ENCODE data around the gene DPP10. TPM values are rescaled to one million over a fixed set of nuclear protein-coding genes. Genes with fewer than 3 reads are reported as not detected.
A peak's percentile ranks its signal among the peaks of the same experiment; 100 is the strongest.

The DPP10 gene
- total and polyA plus RNA-seq, 4 donors, result 30.6 to 83.0 (median 48.0) TPM

GRCh38 chr2:115219296-115219695 is 776.9 kb downstream of the DPP10 start:
- no peaks in the 10 kb centered on the region for H3K36me3 ChIP-seq (ENCODE audit: control insufficient read depth, insufficient read depth, low read length)
- H3K9me3 ChIP-seq (ENCODE audit: control insufficient read depth, insufficient read depth, low read length), result no peaks in the 10 kb centered on the region
- no peak overlapping the region for H3K27ac ChIP-seq (ENCODE audit: low read depth, low read length)
- no peaks in the 10 kb centered on the region for H3K27me3 ChIP-seq (ENCODE audit: control insufficient read depth, insufficient read depth, low read length)
- no peak for DNase-seq (ENCODE audit: low read depth in 4 of 6, low spot score in 6 of 6)
- no CpG with 5 or more reads among the region's 2 CpGs for WGBS (ENCODE audit: insufficient coverage)
- H3K4me1 ChIP-seq (ENCODE audit: control insufficient read depth, insufficient read depth, low read length), result no peaks in the 10 kb centered on the region
- no peak overlapping the region for H3K4me3 ChIP-seq (ENCODE audit: low read depth, low read length)

- Histone ChIP-seq H3K4me1 (ENCODE audit: control insufficient read depth, insufficient read depth, low read length) (no peaks in the 10 kb centered on the region), H3K9me3 (ENCODE audit: control insufficient read depth, insufficient read depth, low read length) (no peaks in the 10 kb centered on the region), H3K27me3 (ENCODE audit: control insufficient read depth, insufficient read depth, low read length) (no peaks in the 10 kb centered on the region), H3K36me3 (ENCODE audit: control insufficient read depth, insufficient read depth, low read length) (no peaks in the 10 kb centered on the region), H3K27ac (ENCODE audit: low read depth, low read length) (no peak overlapping the region), H3K4me3 (ENCODE audit: low read depth, low read length) (no peak overlapping the region)
- WGBS (ENCODE audit: insufficient coverage), result 100% methylated on average over 1 of the region's 4 CpGs
- no peak for DNase-seq (ENCODE audit: low read depth in 4 of 6, low spot score in 6 of 6)
Observed at GRCh38 chr2:115234186-115234585, 791.7 kb downstream of the DPP10 start.

- H3K27ac ChIP-seq (ENCODE audit: low read depth, low read length), result no peak overlapping the region
- H3K36me3 ChIP-seq (ENCODE audit: control insufficient read depth, insufficient read depth, low read length), result no peaks in the 10 kb centered on the region
- no peaks in the 10 kb centered on the region for H3K9me3 ChIP-seq (ENCODE audit: control insufficient read depth, insufficient read depth, low read length)
- H3K4me3 ChIP-seq (ENCODE audit: low read depth, low read length), result no peak overlapping the region
- DNase-seq (ENCODE audit: low read depth in 4 of 6, low spot score in 6 of 6), result no peak
- H3K4me1 ChIP-seq (ENCODE audit: control insufficient read depth, insufficient read depth, low read length), result no peaks in the 10 kb centered on the region
- no CpG with 5 or more reads among the region's 4 CpGs for WGBS (ENCODE audit: insufficient coverage)
- H3K27me3 ChIP-seq (ENCODE audit: control insufficient read depth, insufficient read depth, low read length), result no peaks in the 10 kb centered on the region
Observed at GRCh38 chr2:115234737-115235136, 792.3 kb downstream of the DPP10 start.

GRCh38 chr2:115248066-115248465 is 805.6 kb downstream of the DPP10 start:
- Histone ChIP-seq H3K9me3 (ENCODE audit: control insufficient read depth, insufficient read depth, low read length) (no peaks in the 10 kb centered on the region), H3K4me3 (ENCODE audit: low read depth, low read length) (no peak overlapping the region), H3K27ac (ENCODE audit: low read depth, low read length) (no peak overlapping the region), H3K4me1 (ENCODE audit: control insufficient read depth, insufficient read depth, low read length) (no peaks in the 10 kb centered on the region), H3K36me3 (ENCODE audit: control insufficient read depth, insufficient read depth, low read length) (no peaks in the 10 kb centered on the region), H3K27me3 (ENCODE audit: control insufficient read depth, insufficient read depth, low read length) (no peaks in the 10 kb centered on the region)
- DNase-seq (ENCODE audit: low read depth in 4 of 6, low spot score in 6 of 6), result peak in 1 of 6 donors; percentile 64
- no CpG with 5 or more reads among the region's 1 CpG for WGBS (ENCODE audit: insufficient coverage)

DNA sequence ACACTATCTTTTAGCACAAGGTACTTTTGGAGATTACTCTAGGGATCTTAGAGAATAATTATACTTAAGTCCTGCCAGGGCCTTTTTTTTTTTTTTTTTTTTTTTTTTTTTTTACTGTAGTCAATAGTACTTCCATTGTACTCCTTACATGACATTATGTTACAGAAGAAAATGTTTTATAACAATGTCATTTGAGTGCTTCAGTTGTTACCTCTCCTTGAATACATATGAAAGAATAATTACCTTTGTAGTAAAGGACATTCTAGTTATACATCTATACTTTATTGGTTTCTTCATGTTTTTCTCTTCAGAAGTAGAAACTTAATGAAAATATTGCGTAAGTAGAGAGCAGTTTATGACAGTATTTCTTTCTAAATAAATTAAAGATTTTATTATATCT is 834.9 kb downstream of the DPP10 start:
- no peak for DNase-seq (ENCODE audit: low read depth in 4 of 6, low spot score in 6 of 6)
- Histone ChIP-seq H3K4me1 (ENCODE audit: control insufficient read depth, insufficient read depth, low read length) (no peaks in the 10 kb centered on the region), H3K9me3 (ENCODE audit: control insufficient read depth, insufficient read depth, low read length) (no peaks in the 10 kb centered on the region), H3K4me3 (ENCODE audit: low read depth, low read length) (no peak overlapping the region), H3K27me3 (ENCODE audit: control insufficient read depth, insufficient read depth, low read length) (no peaks in the 10 kb centered on the region), H3K27ac (ENCODE audit: low read depth, low read length) (no peak overlapping the region), H3K36me3 (ENCODE audit: control insufficient read depth, insufficient read depth, low read length) (no peaks in the 10 kb centered on the region)
- WGBS (ENCODE audit: insufficient coverage), result no CpG with 5 or more reads among the region's 1 CpG

DNA sequence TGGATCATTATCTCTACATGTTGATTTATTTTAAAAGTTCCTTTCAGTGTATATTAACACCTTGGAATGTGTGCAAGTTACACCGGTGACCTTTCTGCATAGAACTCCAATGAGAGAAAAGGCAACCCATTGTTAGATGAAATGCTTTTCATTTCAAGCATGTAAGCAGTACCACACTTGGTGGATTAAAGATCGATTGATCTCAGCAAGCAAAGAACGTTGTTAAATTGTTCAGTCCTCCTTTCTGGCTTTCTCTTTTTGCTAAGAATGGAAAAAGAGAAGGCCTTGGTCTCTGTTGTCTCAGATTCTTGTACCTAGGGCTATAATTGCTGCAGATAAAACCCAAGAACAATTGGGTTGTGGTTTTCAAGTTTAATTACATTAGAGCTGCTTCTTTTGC is 843.0 kb downstream of the DPP10 start:
- DNase-seq (ENCODE audit: low read depth in 4 of 6, low spot score in 6 of 6), result peak in 1 of 6 donors; percentile 52
- H3K27ac ChIP-seq (ENCODE audit: low read depth, low read length), result no peak overlapping the region

GRCh38 chr2:115290478-115290877 is 848.0 kb downstream of the DPP10 start:
- H3K4me1 ChIP-seq (ENCODE audit: control insufficient read depth, insufficient read depth, low read length), result no peaks in the 10 kb centered on the region
- no peaks in the 10 kb centered on the region for H3K36me3 ChIP-seq (ENCODE audit: control insufficient read depth, insufficient read depth, low read length)
- H3K27me3 ChIP-seq (ENCODE audit: control insufficient read depth, insufficient read depth, low read length), result no peaks in the 10 kb centered on the region
- H3K4me3 ChIP-seq (ENCODE audit: low read depth, low read length), result no peak overlapping the region
- no peak overlapping the region for H3K27ac ChIP-seq (ENCODE audit: low read depth, low read length)
- no peaks in the 10 kb centered on the region for H3K9me3 ChIP-seq (ENCODE audit: control insufficient read depth, insufficient read depth, low read length)
- DNase-seq (ENCODE audit: low read depth in 4 of 6, low spot score in 6 of 6), result no peak
- WGBS (ENCODE audit: insufficient coverage), result no CpG with 5 or more reads among the region's 1 CpG

More for the DNA sequence above, 843.0 kb downstream of the DPP10 start:
- no peaks in the 10 kb centered on the region for H3K36me3 ChIP-seq (ENCODE audit: control insufficient read depth, insufficient read depth, low read length)
- WGBS (ENCODE audit: insufficient coverage), result 4% methylated on average over 2 of the region's 3 CpGs
- H3K4me3 ChIP-seq (ENCODE audit: low read depth, low read length), result no peak overlapping the region
- no peaks in the 10 kb centered on the region for H3K27me3 ChIP-seq (ENCODE audit: control insufficient read depth, insufficient read depth, low read length)
- H3K4me1 ChIP-seq (ENCODE audit: control insufficient read depth, insufficient read depth, low read length), result no peaks in the 10 kb centered on the region
- H3K9me3 ChIP-seq (ENCODE audit: control insufficient read depth, insufficient read depth, low read length), result no peaks in the 10 kb centered on the region

- WGBS (ENCODE audit: insufficient coverage), result 100% methylated on average over 2 of the region's 3 CpGs
Observed at GRCh38 chr2:115292742-115293141, 850.3 kb downstream of the DPP10 start.

DNA sequence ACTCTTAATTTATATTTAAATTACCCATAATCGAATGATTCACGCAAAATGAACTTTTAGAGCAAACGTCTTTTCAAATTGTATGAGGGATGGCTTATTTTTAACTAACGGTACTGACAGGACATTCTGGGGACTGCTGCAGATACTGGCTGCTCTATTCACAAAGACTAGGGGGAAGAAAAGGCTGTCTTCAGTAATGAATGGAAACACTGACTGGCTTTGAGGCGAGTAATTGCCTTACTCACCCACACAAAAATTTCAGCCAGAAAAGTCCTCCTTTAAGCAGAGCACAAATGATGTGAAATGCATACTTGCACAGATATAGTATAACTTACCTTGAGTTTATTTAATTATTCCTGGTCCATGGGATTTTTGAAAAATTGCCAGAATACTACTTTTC is 852.6 kb downstream of the DPP10 start:
- Histone ChIP-seq H3K27me3 (ENCODE audit: control insufficient read depth, insufficient read depth, low read length) (no peaks in the 10 kb centered on the region), H3K27ac (ENCODE audit: low read depth, low read length) (peak overlapping the region; percentile 19), H3K36me3 (ENCODE audit: control insufficient read depth, insufficient read depth, low read length) (no peaks in the 10 kb centered on the region), H3K4me1 (ENCODE audit: control insufficient read depth, insufficient read depth, low read length) (peaks cover 3% of the 10 kb centered on the region), H3K9me3 (ENCODE audit: control insufficient read depth, insufficient read depth, low read length) (no peaks in the 10 kb centered on the region), H3K4me3 (ENCODE audit: low read depth, low read length) (no peak overlapping the region)
- DNase-seq (ENCODE audit: low read depth in 4 of 6, low spot score in 6 of 6), result peak in 4 of 6 donors; percentile 13 to 65 (median 40)
- no CpG with 5 or more reads among the region's 5 CpGs for whole genome bisulfite sequencing (ENCODE audit: insufficient coverage)

More at GRCh38 chr2:115292742-115293141, 850.3 kb downstream of the DPP10 start:
- DNase-seq (ENCODE audit: low read depth in 4 of 6, low spot score in 6 of 6), result no peak
- Histone ChIP-seq H3K9me3 (ENCODE audit: control insufficient read depth, insufficient read depth, low read length) (no peaks in the 10 kb centered on the region), H3K27me3 (ENCODE audit: control insufficient read depth, insufficient read depth, low read length) (no peaks in the 10 kb centered on the region), H3K4me3 (ENCODE audit: low read depth, low read length) (no peak overlapping the region), H3K4me1 (ENCODE audit: control insufficient read depth, insufficient read depth, low read length) (peaks cover 3% of the 10 kb centered on the region), H3K36me3 (ENCODE audit: control insufficient read depth, insufficient read depth, low read length) (no peaks in the 10 kb centered on the region), H3K27ac (ENCODE audit: low read depth, low read length) (no peak overlapping the region)

- Histone ChIP-seq H3K27me3 (ENCODE audit: control insufficient read depth, insufficient read depth, low read length) (no peaks in the 10 kb centered on the region), H3K4me3 (ENCODE audit: low read depth, low read length) (no peak overlapping the region), H3K9me3 (ENCODE audit: control insufficient read depth, insufficient read depth, low read length) (no peaks in the 10 kb centered on the region), H3K36me3 (ENCODE audit: control insufficient read depth, insufficient read depth, low read length) (no peaks in the 10 kb centered on the region), H3K4me1 (ENCODE audit: control insufficient read depth, insufficient read depth, low read length) (peaks cover 3% of the 10 kb centered on the region), H3K27ac (ENCODE audit: low read depth, low read length) (no peak overlapping the region)
- DNase-seq (ENCODE audit: low read depth in 4 of 6, low spot score in 6 of 6), result no peak
- no CpG with 5 or more reads among the region's 3 CpGs for WGBS (ENCODE audit: insufficient coverage)
Observed at GRCh38 chr2:115297056-115297455, 854.6 kb downstream of the DPP10 start.
